GM19035 (cell line): ENCODE results near the gene CTNND2.
"Not testable (repeated sequence)": the region's sequence is repeated elsewhere in the genome, so short reads cannot be mapped to it uniquely, and the experiment has no call there.

Source experiments
- ATAC-seq: cut with Tn5 transposase; IDR thresholded peaks from one replicate; pipeline ENCODE4 v1.9.1; 2021; ENCODE audit not compliant: unreplicated experiment

CTNND2 gene

DNA sequence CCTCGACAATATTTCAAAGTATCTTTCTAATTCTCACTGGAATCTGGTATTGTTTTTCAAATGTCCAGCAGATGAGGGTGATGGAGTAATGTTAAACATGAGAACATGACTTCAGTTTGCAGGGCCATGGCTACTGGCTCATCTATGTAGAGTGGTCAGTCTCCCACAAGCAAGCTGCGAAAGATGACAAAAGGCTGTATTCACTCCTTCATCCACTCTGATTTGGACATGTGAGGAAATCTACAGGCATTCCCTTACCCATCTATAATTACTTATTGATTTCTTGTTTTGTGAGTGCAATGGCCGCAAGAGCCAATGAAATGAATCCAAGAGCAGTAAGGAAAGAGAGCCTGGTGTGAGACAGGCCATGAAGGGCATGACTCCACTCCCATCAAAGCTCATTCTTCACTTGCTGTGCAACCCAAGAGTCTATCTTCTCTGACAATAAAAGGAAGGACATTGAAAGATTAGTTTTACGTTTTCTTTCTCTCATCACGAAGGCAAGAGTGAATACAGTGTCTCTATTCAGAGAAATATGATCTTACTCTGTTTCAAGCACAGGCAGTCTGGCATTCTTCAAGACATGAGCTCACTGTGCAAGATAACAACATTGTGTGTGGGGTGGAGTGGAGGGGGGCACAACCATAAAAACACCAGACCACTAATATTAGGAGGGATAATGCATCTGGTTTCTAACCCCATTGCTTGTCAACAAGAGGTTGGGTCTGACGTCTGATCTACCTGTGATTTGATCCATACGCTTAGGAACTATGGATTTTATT lies 893.6 kb downstream of the CTNND2 start:
- no peak for ATAC-seq

DNA sequence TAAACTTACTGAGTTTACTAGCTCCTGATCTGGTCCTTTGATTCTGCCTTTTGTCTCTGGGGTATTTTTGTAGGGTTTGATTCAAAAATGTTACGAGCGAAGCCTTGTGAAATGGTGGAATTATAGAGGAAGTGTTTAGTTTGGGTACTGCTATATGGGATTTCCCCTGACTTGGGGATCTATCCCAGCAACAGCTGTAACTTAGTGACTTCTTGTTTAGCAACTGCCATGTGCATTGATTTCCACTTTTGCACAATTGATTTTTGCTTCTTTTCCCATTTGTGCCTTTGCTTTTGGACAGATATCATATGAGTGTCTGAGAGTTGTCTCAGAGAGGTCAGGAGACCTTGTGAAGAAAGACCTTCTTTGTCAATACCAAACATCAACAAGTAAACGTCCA lies 894.7 kb downstream of the CTNND2 start:
- no peak for ATAC-seq

DNA sequence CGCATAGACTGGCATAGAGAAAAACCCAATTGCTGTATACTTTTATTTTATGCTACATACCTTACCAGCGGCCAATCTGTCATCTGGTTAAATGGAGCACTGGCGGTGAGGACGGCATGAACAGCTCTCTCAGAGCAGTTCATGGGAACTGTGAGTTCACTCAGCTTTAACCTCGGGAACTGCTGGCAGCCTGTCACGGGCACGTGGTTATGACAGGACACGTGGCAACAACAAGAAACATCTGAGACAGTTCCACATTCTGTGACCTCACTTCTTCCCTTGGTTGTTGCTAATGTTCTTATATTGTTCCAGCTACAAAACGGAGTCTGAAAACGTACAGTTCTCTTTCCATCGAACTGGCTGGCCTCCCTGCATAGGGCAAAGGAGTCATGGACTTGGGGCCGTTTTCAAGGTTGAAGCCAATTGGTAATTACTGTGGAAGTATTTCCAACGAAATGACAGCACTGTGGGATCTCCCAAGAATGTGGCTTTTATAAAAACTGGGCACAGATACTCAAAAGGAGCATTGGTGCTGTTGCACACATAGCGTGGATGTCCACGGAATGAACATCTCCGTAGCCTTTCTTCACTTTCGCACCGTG lies 896.9 kb downstream of the CTNND2 start:
- no peak for ATAC-seq

DNA sequence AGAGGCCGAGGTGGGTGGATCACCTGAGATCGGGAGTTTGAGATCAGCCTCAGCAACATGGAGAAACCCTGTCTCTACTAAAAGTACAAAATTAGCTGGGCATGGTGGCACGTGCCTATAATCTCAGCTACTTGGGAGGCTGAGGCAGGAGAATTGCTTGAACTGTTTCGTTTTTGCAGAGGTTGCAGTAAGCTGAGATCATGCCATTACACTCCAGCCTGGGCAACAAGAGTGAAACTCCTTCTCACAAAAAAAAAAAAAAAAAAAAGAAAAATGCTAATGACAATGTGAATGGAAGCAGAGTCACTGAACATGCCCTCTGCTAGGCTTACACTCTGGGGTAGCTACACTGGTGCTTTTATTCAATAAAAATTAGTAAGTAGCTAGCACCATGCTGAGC lies 899.7 kb downstream of the CTNND2 start:
- ATAC-seq: not testable (repeated sequence)

DNA sequence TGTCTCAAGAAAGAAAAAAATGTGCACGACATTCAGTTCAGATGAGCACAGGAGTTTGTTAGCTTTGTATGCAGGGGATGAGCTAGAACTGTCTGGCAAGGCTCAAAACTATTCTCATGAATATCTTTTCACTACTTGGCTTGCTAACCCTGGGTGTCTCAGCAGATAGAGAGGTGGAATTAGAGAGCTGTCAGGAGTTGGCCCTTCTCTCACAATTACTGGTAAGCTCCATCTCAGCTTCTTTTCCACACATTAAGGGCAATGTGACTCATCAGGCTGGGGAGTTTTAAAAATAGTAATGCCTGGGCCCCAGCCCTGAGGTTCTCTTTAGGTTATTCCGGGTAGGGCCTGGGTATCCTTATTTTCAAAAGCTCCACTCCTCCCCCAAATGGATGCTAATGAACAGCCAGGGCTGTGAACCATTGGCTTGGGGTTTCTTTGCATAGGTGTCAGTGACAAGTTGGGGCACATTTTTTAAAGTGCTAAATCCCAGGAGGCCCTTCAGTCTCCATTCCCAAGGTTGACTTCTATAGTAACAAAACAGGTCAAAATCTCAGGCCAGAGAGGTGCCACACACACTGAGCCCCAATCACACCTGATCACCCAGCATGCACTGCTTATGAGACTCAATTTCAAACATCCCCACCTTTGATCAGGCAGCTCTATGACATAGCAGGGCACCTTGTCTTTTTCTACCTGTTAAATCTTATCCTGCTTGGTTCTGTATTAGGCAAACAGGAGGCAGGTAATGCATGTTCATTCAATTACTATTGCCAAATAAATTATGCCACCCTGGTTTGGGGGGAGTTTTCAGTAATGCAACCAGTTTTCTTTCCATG lies 903.5 kb downstream of the CTNND2 start:
- no peak for ATAC-seq

DNA sequence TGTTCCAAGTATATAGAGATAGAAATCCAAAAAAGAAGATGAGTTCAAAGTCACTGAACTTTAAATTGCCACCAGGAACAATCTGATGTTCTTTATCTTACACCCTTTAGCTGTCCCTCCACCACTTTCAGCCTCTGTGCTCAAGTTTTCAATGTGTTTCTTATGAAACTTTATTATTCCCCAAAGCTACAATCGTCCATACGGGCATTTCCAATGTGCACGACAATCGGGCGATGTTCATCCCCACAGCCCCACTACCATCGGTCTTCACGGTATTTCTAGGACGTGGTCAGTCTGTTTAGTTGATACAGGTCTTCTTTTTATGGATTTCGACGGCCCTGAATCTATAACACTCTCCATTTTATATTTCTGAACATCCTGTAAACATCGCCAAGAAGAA lies 904.5 kb downstream of the CTNND2 start:
- no peak for ATAC-seq

DNA sequence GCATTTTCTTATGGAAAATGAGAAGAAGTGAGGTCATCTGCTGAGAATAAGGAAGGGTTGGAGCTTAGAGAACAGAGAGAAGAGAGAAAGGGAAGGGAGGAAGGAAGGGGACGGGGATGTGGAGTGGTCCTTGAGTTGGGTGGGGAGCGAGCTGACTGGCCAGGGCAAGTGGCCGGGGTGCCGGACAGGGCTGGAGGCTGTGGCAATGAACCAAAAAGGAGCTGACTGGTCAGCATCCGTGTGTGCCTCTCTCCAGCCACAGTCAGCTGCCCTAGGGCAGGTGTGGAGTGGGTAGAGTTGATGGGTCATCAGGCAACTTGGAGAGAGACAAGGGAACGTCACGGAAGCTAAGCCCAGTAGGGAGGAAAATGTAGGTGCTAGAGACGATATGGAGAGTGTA lies 908.4 kb downstream of the CTNND2 start:
- ATAC-seq: no peak

DNA sequence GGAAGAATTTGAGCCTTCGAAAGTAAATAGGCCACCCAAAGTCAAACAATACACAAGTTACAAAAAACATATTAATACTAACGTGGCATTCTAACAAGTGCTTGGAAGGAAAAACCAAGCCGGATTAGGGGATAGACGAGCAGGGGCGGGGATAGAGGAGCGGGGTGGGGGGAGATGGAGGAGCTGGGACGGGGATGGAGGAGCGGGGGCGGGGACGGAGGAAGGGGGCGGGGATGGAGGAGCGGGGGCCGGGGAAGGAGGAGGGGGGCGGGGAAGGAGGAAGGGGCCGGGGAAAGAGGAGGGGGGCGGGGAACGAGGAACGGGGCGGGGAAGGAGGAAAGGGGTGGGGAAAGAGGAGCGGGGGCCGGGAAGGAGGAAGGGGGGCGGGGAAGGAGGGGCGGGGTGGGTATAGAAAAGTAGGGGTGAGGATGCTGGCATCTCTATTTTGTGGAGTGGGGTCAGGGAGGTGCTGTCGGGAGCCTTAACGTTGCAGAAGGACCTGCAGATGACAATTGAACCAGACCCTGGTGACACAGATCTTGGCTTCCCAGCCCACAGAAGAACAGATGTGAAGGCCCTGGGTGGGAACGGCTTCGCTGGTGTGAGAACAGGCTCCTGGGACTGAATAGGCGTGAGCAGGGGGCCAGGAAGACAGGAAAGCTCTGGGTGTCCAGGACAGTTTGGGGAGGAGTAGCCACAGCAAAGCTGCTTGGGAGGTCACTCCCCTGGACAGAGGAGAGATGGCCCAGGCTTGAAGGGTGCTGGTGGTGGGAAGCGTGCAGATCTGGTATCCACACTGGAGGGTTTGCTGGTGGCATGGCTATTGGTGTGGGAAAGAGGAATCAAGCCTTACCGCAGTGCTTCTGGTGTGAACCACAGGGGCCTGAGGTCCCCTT lies 909.9 kb downstream of the CTNND2 start:
- no peak for ATAC-seq

DNA sequence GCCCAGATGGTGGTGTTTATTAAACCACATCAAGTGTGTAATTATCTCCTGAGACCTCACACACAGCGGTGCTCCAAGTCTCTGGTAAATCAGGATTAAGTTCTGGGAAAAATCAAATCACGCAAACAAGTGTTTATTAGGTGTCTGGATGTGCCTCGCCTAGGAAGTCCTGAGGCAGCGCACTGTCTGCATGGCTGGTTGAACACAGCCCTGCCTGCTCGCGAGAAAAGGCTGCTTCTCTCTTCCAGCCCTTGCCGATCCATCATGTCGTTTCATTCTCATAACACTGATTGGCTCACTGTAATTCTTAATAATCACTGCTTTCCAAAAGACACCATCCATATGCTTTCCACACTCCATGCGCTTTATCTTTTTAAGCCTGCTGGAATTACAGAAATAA lies 913.6 kb downstream of the CTNND2 start:
- no peak for ATAC-seq

DNA sequence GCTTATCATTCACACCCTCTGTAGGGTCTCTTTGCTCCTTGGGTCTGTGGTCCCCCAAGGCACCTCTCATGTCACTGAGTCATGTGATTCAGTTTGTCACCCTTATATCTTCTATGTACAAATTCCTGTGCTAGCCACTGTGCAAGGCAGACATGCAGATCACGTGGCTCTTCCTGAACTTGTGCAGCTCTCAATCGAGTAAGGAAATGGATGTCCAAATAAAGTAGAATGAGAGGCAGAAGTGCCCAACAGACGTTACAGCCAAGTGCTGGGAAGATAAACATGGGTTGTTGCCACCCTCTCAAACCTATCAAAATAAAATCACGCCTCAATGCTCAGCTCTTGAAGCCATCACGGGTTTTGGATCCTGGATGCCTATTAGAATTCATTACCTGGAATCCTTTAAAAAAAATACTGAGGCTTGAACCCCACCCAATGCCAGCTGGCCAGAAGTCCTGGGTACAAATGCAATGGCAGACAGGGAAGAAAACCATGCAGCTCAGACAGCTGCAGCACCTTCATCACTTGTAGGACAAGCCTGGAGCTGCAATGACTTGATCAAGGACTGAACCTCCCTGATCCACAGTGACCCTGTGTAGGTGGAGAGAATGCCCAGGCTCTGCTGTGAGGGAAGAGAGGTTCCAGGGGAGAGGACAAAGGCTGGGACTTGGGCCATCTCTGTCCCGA lies 914.5 kb downstream of the CTNND2 start:
- no peak for ATAC-seq

DNA sequence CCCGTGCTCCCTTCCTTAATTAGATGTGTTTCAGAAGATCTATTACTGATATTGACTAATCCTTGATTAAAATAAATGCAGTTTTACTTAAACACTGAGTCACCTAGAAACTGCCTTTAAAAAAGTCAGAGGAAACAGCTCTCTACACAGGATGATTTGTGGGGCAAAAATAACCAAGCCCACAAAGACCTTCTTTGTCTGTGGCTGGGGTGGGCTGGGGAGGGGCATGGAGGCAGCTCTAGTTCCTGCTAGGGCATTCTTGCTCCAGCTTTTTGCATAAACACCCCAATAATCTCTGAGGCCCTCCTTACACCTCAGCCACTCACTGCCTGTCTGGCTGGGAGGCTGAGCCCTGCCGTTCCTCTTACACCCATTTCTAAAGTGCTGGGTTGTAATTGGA lies 915.6 kb downstream of the CTNND2 start:
- no peak for ATAC-seq

DNA sequence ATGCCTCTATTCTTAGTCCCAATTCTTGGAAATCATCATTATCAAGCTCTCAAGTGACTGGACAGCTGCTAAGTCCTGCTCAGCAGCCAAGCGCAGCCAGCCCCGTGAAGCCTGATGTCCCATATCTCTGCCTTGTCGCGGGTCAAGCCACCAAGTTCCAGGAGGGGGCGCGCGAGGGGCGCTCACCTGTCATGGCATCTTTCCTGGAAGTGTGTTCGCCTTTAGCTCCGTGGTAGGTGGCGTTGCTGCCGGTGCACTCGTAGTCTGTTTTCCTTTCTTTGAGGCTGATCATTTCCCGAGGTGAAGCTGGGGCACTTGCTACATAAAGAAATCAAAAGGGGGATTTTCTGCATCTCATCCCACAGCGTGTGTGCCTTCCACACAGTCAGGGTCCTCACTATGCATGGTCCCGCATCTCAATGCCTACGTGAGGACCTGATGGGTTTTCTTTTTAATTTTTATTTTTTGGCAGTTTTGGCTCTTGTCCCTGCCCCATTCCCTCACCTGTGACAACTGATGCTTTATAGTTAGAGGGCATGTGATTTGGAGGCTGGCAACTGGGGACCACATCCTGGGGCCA lies 916.2 kb downstream of the CTNND2 start:
- ATAC-seq: peak; percentile 92

DNA sequence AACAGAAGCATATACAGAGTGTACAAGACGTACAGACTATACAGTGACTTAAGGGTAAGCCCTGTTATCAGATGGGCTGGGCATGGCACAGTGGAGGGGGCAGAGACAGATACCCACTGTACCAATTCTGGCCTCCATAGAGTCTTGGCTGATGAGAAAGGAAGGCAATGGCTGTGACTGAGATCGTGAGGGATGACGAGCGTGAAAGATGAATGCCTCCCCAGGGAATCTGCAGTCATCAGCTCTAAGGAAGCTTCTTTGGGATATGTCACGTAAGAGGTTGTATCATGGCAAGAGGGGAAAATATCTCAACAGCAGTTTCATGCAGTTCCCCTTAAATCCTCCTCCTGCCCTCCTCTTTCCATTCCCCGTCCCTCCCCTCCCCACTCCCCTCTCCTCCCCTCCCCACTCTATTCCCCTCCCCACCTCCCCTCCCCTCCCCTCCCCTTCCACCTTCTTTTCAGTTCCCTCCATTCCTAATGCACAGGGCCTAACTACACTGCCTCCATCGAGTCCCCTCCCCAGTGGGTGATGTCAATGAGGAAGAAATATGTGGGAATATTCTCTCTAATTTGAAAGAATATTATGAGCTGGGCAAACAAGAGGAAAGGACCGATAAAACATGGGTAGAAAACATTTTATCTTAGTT lies 916.8 kb downstream of the CTNND2 start:
- no peak for ATAC-seq

DNA sequence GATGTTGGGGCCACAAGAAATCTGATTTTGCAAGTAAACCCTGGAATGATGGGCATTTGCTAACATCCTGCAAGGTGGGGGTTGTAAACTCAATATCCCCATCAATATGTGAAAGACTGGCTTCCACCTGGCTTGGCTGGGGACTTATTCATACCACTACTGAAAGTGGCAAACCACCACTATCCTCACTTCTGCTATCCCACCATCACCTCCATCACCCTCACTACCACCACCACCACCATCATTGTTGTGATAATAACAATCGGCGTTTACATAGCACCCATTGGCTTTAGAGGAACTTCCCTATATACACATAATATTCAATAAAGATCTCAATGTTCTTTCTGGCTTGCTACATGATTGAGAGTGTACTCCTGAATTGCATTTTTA lies 918.5 kb downstream of the CTNND2 start:
- no peak for ATAC-seq

DNA sequence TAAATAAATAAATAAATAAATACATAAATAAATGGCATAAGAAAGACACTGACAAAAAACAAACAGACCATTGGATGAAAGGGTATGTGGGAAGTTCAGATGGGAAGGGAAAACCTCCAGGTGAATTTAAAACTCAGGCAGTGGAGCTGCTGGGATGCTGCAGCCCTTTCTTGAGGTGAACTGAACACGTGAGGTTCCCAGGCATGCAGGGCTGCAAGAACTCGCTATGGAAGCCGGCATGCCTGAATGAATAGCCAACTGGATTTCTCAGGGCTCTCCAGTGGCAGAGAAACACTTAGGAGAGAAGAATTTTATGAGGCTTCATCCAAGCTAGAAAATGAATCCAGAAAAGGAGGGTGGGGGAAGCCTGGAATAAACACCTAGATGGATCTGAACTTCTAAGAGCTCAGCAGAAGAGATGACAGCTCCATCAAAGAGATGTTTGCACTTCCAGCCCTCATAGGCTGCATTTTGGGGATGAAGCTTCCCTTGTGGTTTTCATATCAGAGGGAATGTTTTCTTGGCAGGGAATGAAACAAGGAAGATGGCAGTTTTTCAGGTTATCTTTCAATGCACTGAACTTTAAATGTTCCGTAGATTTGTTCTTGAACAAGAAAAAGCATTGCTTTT lies 919.0 kb downstream of the CTNND2 start:
- no peak for ATAC-seq

DNA sequence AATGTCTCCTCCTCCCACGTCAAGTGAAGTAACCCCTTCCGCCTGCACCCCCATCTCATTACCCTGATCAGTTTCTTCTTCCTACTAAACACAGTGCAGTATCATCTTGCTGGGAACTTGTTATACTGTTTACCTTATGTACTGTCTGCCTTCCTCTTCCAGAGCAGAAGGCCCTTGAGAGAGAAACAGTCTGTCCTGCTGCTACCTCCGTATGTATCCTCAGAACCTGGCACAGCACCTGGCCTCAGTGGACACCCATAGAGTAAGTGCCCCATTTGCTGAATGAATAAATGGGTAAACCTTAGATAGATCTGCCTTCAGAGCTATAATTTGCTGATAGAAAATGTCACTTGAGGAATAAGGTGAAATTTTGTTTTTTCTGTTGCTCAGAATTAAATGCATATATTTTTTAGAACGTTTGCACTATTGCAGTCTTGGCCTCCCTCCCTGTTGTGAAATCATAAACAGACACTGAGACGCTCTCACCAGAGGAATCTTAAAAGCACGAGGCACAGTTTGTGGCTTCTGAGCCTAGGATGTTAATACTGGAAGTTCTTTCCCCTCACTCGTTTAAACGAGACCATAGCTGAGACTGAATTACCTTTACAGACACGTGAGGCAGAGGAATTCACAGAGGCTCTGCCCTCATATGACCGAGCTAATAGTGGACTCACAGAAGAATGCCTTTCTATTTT lies 920.1 kb downstream of the CTNND2 start:
- no peak for ATAC-seq

DNA sequence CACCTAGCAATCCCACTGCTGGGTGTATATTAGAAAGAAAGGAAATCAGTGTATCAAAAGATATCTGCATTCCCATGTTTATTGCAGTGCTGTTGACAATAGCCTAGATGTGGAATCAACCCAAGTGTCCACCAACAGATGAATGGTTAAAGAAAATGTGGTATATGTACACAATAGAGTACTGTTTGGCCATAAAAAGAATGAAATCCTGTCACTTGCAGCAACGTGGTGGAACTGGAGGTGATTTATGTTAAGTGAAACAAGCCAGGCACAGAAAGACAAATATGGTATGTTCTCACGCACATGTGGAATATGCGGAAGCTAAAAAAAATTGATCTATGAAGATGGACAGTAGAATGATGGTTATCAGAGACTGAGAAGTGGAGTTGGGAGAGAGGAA lies 921.6 kb downstream of the CTNND2 start:
- no peak for ATAC-seq

DNA sequence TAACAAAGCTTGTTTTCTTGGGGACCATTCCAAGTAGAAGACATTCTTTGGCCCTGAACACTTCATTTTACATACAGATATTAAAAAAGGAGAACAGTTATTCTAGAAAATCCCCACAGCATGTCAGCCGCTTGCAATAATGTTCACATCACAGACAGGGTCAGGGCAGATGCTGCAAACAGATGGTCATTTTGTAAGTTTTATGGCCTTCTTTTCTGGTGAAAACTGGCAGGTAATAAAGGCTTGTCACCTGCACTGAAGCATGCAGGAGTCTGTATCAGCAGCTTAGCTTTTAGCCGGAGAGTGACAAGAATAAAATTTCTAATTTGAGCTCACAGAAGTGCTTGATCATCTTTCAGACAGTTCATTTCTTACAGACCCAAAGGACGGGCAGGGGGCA lies 922.3 kb downstream of the CTNND2 start:
- ATAC-seq: no peak

DNA sequence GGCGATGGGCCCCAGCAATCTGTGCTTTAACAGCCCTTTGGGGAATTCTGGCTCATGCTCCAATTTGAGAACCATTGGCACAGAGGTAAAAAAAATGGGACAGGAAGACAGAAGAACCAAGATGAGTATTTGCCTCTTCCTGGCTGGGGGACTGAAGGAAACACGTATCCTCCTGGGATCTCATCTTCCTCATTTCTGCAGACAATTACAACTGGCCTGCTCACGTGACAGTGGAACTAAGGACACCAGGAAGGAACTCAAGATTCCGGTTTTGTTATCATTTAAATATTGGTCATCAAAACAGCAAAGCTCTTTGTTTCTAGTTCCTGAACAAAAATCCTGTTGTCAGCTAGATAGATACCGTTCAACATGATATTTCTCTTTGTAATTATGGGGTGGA lies 927.2 kb downstream of the CTNND2 start:
- no peak for ATAC-seq
